ENCODE data around the gene DLGAP4. TPM values are rescaled to one million over a fixed set of nuclear protein-coding genes. Genes with fewer than 3 reads are reported as not detected.
A peak's percentile ranks its signal among the peaks of the same experiment; 100 is the strongest.

Gene DLGAP4
- total and polyA plus RNA-seq, 2 of the 13 experiments (the other 11 are each of a cell fraction or from before 2014, with no cell fraction given): 15.2 to 26.7 TPM

GRCh38 chr20:36454698-36455427 lies 148.7 kb downstream of the DLGAP4 start (continued):
- TF ChIP-seq TFDP1 (CRISPR knock-in tag; IDR thresholded peaks at IDR 0.05; ENCODE audit: borderline replicate concordance) (0 out of 2 replicates have a peak, but pooled peaks have one; percentile 21), REL (CRISPR knock-in tag; conservative IDR thresholded peaks at IDR 0.05) (0 out of 2 replicates have a peak, but pooled peaks have one; percentile 53), ZBTB44 (CRISPR knock-in tag; IDR thresholded peaks at IDR 0.05) (no peak), HIVEP1 (CRISPR knock-in tag; IDR thresholded peaks at IDR 0.05) (0 out of 2 replicates have a peak, but pooled peaks have one; percentile 28), ZSCAN25 (CRISPR knock-in tag; IDR thresholded peaks at IDR 0.05) (0 out of 2 replicates have a peak, but pooled peaks have one; percentile 43), ZNF292 (CRISPR knock-in tag; IDR thresholded peaks at IDR 0.05; ENCODE audit: borderline replicate concordance, low read depth) (0 out of 2 replicates have a peak, but pooled peaks have one; percentile 41), ATAD3A (CRISPR knock-in tag; IDR thresholded peaks at IDR 0.05) (no peak), ZNF670 (CRISPR knock-in tag; IDR thresholded peaks at IDR 0.05; ENCODE audit: borderline replicate concordance) (no peak), ZNF761 (CRISPR knock-in tag; conservative IDR thresholded peaks at IDR 0.05) (0 out of 2 replicates have a peak, but pooled peaks have one; percentile 29), ZBTB7A (CRISPR knock-in tag; IDR thresholded peaks at IDR 0.05) (0 out of 2 replicates have a peak, but pooled peaks have one; percentile 15), TFE3 (CRISPR knock-in tag; IDR thresholded peaks at IDR 0.05) (peak; percentile 64), LCORL (IDR thresholded peaks at IDR 0.05) (no peak), LCORL (CRISPR knock-in tag; IDR thresholded peaks at IDR 0.05) (peak; percentile 87), DMAP1 (CRISPR knock-in tag; IDR thresholded peaks at IDR 0.05) (0 out of 2 replicates have a peak, but pooled peaks have one; percentile 32), ZNF746 (CRISPR knock-in tag; IDR thresholded peaks at IDR 0.05) (peak; percentile 54; the same call in 1 of the 2 replicates), MXI1 (IDR thresholded peaks at IDR 0.05; ENCODE audit: borderline replicate concordance, low read depth, low read length) (peak; percentile 83; the same call in 1 of the 3 replicates), RARA (CRISPR knock-in tag; IDR thresholded peaks at IDR 0.05) (peak; percentile 57; the same call in 1 of the 2 replicates), MAX (IDR thresholded peaks at IDR 0.05) (peak; percentile 65), RAD21 (CRISPR knock-in tag; IDR thresholded peaks at IDR 0.05) (peak; percentile 33; the same call in 1 of the 2 replicates), PATZ1 (CRISPR knock-in tag; IDR thresholded peaks at IDR 0.05) (peak; percentile 85), ZNF747 (CRISPR knock-in tag; IDR thresholded peaks at IDR 0.05; ENCODE audit: borderline replicate concordance) (no peak), HDAC1 (CRISPR knock-in tag; IDR thresholded peaks at IDR 0.05) (peak; percentile 65; the same call in 1 of the 2 replicates), NFATC3 (CRISPR knock-in tag; IDR thresholded peaks at IDR 0.05) (no peak), DPF2 (CRISPR knock-in tag; IDR thresholded peaks at IDR 0.05; ENCODE audit: borderline replicate concordance, low read depth) (peak; percentile 69), TEAD3 (CRISPR knock-in tag; optimal IDR thresholded peaks at IDR 0.05; ENCODE audit: borderline replicate concordance) (peak; percentile 98)

All from HepG2 (cell line).